ENCODE results near the gene ECEL1. TPM values are rescaled to one million over a fixed set of nuclear protein-coding genes. Genes with fewer than 3 reads are reported as not detected.

The ECEL1 gene
- total and polyA plus RNA-seq, 2 experiments from 2014 or later = 6.7 to 17.5 TPM

DNA sequence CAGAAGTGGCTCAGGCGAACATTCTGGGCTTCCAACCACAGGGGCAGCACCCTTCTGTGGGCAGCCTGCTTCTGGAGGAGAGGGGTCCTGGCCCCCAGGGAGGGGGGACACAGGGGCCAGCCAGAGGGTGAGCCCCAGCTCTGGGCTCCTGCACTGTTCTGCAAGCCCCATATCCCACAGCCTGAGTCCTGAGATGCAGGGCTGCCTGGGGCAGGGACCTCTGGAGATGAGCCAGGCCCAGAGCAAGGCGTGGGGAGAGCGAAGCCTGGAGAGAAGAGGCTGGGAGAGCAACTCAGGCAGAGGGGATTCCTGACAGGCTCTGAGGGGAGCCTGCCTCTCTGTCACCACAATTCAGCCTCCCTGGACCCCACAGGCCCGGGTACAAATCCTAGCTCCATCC, 19.1 kb upstream of the ECEL1 start:
- no peaks in the 10 kb centered on the region for H3K36me3 ChIP-seq (ENCODE audit: insufficient read depth)
- TF ChIP-seq EZH2phosphoT487 (IDR thresholded peaks at IDR 0.05; ENCODE audit: unreplicated experiment) = no peak
- TF ChIP-seq ZNF331 (CRISPR knock-in tag; IDR thresholded peaks at IDR 0.05; ENCODE audit: low read depth) = no peak
- H4K20me1 ChIP-seq (replicated peaks; ENCODE audit: insufficient read depth) = no peaks in the 10 kb centered on the region
- DNase-seq (ENCODE audit: low spot score) = no peak
- no peak overlapping the region for H3K27ac ChIP-seq (ENCODE audit: low read depth)
- H3K36me3 Mint-ChIP-seq (ENCODE audit: low read depth) = no peaks in the 10 kb centered on the region
- H3K4me1 Mint-ChIP-seq = peaks cover 28% of the 10 kb centered on the region
- ATAC-seq = no peak
- no peak overlapping the region for H3K4me3 ChIP-seq
- no peaks in the 10 kb centered on the region for H3K9me3 Mint-ChIP-seq
- H3K4me2 ChIP-seq = no peak overlapping the region
- H3K79me2 ChIP-seq (replicated peaks; ENCODE audit: insufficient read depth) = no peaks in the 10 kb centered on the region
- H2AFZ ChIP-seq = no peak overlapping the region
- H3K4me1 ChIP-seq (ENCODE audit: insufficient read depth) = peaks cover 14% of the 10 kb centered on the region; the same call in 1 of the 2 replicates
- no peaks in the 10 kb centered on the region; the same call in 1 of the 2 replicates for H3F3A ChIP-seq (replicated peaks; ENCODE audit: low read depth)
- H3K27ac Mint-ChIP-seq = no peak overlapping the region
- peaks cover 57% of the 10 kb centered on the region for H3K27me3 Mint-ChIP-seq (ENCODE audit: insufficient read depth, low read depth, poor library complexity)
- H3K9me2 ChIP-seq (ENCODE audit: insufficient read depth) = no peaks in the 10 kb centered on the region
- H3K4me3 Mint-ChIP-seq = no peak overlapping the region
- H3K27me3 ChIP-seq (ENCODE audit: insufficient read depth) = peaks cover 46% of the 10 kb centered on the region

DNA sequence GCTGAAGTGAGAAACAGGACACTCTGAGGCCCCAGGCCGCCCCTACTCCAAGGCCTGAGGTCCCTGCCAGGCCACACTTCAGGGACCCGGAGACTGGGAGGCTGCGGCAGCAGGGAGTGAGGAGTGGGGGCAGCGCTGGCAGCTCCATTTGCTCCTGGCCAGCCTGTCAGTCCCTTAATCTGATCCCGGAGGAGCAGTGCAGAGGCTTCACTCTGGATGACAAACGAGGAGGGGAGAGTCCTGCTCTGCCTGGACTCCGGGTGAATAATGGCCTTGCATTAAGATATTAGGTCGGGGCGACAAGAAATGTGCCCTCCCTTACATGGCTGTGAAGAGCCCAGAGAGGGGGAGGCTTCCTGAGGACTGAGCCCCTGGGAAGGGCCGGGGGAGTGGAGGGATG, 18.2 kb upstream of the ECEL1 start:
- Histone ChIP-seq H3K79me2 (replicated peaks; ENCODE audit: insufficient read depth) (no peaks in the 10 kb centered on the region), H2AFZ (0 out of 2 replicates have a peak overlapping the region, but pooled peaks have one; percentile 52), H3K4me3 (peak overlapping the region; percentile 20; the same call in 1 of the 2 replicates), H3K4me2 (peak overlapping the region; percentile 51; the same call in 1 of the 2 replicates), H3K36me3 (ENCODE audit: insufficient read depth) (no peaks in the 10 kb centered on the region), H3F3A (replicated peaks; ENCODE audit: low read depth) (no peaks in the 10 kb centered on the region; the same call in 1 of the 2 replicates), H3K4me1 (ENCODE audit: insufficient read depth) (peaks cover 21% of the 10 kb centered on the region; the same call in 1 of the 2 replicates), H4K20me1 (replicated peaks; ENCODE audit: insufficient read depth) (no peaks in the 10 kb centered on the region), H3K9me2 (ENCODE audit: insufficient read depth) (no peaks in the 10 kb centered on the region), H3K27ac (ENCODE audit: low read depth) (no peak overlapping the region), H3K27me3 (ENCODE audit: insufficient read depth) (peaks cover 46% of the 10 kb centered on the region)
- TF ChIP-seq, protein P1, sequence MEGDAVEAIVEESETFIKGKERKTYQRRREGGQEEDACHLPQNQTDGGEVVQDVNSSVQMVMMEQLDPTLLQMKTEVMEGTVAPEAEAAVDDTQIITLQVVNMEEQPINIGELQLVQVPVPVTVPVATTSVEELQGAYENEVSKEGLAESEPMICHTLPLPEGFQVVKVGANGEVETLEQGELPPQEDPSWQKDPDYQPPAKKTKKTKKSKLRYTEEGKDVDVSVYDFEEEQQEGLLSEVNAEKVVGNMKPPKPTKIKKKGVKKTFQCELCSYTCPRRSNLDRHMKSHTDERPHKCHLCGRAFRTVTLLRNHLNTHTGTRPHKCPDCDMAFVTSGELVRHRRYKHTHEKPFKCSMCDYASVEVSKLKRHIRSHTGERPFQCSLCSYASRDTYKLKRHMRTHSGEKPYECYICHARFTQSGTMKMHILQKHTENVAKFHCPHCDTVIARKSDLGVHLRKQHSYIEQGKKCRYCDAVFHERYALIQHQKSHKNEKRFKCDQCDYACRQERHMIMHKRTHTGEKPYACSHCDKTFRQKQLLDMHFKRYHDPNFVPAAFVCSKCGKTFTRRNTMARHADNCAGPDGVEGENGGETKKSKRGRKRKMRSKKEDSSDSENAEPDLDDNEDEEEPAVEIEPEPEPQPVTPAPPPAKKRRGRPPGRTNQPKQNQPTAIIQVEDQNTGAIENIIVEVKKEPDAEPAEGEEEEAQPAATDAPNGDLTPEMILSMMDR (conservative IDR thresholded peaks at IDR 0.05; ENCODE audit: low read depth in 2 of 2) = no peak
- Mint-ChIP-seq H3K36me3 (ENCODE audit: low read depth) (no peaks in the 10 kb centered on the region), H3K4me1 (peaks cover 30% of the 10 kb centered on the region), H3K9me3 (no peaks in the 10 kb centered on the region), H3K27ac (no peak overlapping the region), H3K27me3 (ENCODE audit: insufficient read depth, low read depth, poor library complexity) (peaks cover 63% of the 10 kb centered on the region), H3K4me3 (peak overlapping the region; percentile 34; the same call in 1 of the 3 replicates)
- ATAC-seq (peak; percentile 4; the same call in 2 of the 3 replicates), DNase-seq (ENCODE audit: low spot score) (no peak)

DNA sequence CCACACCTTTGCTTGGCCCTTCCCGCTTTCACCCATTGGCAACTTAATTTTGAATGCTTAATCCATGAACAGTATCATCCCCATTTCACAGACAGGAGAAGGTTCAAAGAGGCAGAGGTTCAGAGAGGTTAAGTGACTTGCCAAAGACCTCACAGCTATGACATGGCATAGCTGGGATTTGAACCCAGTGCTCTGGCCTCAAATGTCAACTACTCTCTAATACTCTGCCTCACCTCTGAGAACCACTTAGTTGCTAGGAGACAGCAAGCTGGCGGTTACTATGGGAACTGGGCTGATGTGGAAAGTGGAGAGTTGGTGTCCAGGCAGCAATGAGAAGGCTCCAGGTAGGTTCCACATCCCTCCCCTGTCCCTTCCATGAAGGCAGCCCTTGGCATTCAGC, 16.8 kb upstream of the ECEL1 start:
- H3K36me3 Mint-ChIP-seq (ENCODE audit: low read depth) = no peaks in the 10 kb centered on the region
- H3K79me2 ChIP-seq (replicated peaks; ENCODE audit: insufficient read depth) = no peaks in the 10 kb centered on the region
- peak overlapping the region; percentile 81 for H3K4me3 Mint-ChIP-seq
- no peak overlapping the region for H2AFZ ChIP-seq
- peaks cover 46% of the 10 kb centered on the region for H3K27me3 ChIP-seq (ENCODE audit: insufficient read depth)
- no peaks in the 10 kb centered on the region; the same call in 1 of the 2 replicates for H3F3A ChIP-seq (replicated peaks; ENCODE audit: low read depth)
- H4K20me1 ChIP-seq (replicated peaks; ENCODE audit: insufficient read depth) = no peaks in the 10 kb centered on the region
- no peaks in the 10 kb centered on the region for H3K36me3 ChIP-seq (ENCODE audit: insufficient read depth)
- H3K9me2 ChIP-seq (ENCODE audit: insufficient read depth) = no peaks in the 10 kb centered on the region
- no peaks in the 10 kb centered on the region for H3K9me3 Mint-ChIP-seq
- H3K4me1 Mint-ChIP-seq = peaks cover 30% of the 10 kb centered on the region
- peaks cover 64% of the 10 kb centered on the region for H3K27me3 Mint-ChIP-seq (ENCODE audit: insufficient read depth, low read depth, poor library complexity)
- no peak overlapping the region for H3K4me3 ChIP-seq
- ATAC-seq (no peak), DNase-seq (ENCODE audit: low spot score) (peak; percentile 62)
- H3K27ac Mint-ChIP-seq = no peak overlapping the region
- peaks cover 21% of the 10 kb centered on the region; the same call in 1 of the 2 replicates for H3K4me1 ChIP-seq (ENCODE audit: insufficient read depth)
- H3K27ac ChIP-seq (ENCODE audit: low read depth) = no peak overlapping the region
- H3K4me2 ChIP-seq = no peak overlapping the region
- no peak for TF ChIP-seq CREB1 (CRISPR knock-in tag; IDR thresholded peaks at IDR 0.05; ENCODE audit: low read depth)
- TF ChIP-seq ZNF114 (CRISPR knock-in tag; IDR thresholded peaks at IDR 0.05) = no peak
- TF ChIP-seq, protein P2, sequence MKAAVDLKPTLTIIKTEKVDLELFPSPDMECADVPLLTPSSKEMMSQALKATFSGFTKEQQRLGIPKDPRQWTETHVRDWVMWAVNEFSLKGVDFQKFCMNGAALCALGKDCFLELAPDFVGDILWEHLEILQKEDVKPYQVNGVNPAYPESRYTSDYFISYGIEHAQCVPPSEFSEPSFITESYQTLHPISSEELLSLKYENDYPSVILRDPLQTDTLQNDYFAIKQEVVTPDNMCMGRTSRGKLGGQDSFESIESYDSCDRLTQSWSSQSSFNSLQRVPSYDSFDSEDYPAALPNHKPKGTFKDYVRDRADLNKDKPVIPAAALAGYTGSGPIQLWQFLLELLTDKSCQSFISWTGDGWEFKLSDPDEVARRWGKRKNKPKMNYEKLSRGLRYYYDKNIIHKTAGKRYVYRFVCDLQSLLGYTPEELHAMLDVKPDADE (IDR thresholded peaks at IDR 0.05) = no peak
- TF ChIP-seq ZNF331 (CRISPR knock-in tag; IDR thresholded peaks at IDR 0.05; ENCODE audit: low read depth) = no peak
- TF ChIP-seq, protein P1 (conservative IDR thresholded peaks at IDR 0.05; ENCODE audit: low read depth in 2 of 2) = no peak
- TF ChIP-seq EZH2 (IDR thresholded peaks at IDR 0.05; ENCODE audit: low read depth, unreplicated experiment) = no peak
- TF ChIP-seq NANOG (IDR thresholded peaks at IDR 0.05; ENCODE audit: borderline replicate concordance) = no peak
- TF ChIP-seq JUNB (IDR thresholded peaks at IDR 0.05; ENCODE audit: unreplicated experiment) = no peak
